Measurements from ENCODE around the gene MAPK8. TPM values are rescaled to one million over a fixed set of nuclear protein-coding genes. Genes with fewer than 3 reads are reported as not detected.

The MAPK8 gene
- total RNA-seq, 1 experiment from 2014 or later = 52.9 TPM

DNA sequence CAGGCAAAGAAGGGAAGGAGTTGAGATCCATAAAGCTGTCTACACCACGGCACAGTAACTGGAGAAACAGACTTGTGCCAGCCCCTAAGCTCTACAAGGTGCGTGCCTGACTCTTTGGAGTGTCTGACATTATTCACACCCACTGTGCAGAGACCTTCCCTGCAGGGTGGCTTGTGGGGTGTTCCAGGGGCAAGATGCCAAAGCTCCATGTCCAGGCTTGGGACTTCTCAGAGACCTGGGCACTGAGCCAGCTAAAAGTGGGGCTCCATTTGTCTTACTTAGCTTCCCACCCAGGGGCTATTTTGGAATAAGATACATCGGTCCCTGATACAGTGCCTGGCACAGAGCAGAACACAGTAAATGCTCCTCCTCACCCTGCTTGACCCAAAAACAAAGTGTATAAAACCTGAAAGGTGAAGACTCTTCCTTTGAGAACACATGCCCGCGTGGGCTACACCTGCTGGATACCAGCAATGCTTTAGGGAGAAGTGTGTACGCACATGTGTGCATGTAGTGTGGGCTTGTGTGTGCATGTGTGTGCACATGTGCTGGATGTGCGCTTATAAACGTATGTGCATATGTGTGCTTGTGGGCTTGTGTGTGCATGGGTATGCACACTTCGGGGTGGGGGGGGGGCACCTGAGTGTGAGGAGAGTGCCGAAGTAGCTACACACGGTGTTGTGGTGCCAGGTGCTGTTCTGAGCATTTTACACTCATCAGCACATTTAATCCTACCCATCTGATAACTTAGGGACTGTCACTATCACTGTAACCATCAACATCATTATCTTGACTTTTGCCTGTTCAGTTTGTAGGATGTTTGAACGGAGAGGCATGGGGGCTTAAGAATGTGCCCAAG is 155.4 kb downstream of the MAPK8 start:
- H3K4me3 Mint-ChIP-seq = no peak overlapping the region
- CTCF ChIA-PET = interaction anchor here (1.4 kb wide), 1 partner anchor 17 kb away, joined by 4 read pairs; no protein-coding TSS in a partner anchor
- POLR2A ChIA-PET = no interaction called here
- peaks cover 17% of the 10 kb centered on the region for H3K4me1 Mint-ChIP-seq
- ATAC-seq (no peak), DNase-seq (ENCODE audit: low spot score) (no peak)
- H3K9me3 Mint-ChIP-seq = peaks cover 5% of the 10 kb centered on the region; the same call in 1 of the 2 replicates
- peaks cover 3% of the 10 kb centered on the region for H3K36me3 Mint-ChIP-seq
- H3K27ac Mint-ChIP-seq = no peak overlapping the region
- TF ChIP-seq NR2C2 (CRISPR knock-in tag; IDR thresholded peaks at IDR 0.05) = no peak
- TF ChIP-seq FOXK1 (CRISPR knock-in tag; IDR thresholded peaks at IDR 0.05) = no peak
- TF ChIP-seq, protein P1, sequence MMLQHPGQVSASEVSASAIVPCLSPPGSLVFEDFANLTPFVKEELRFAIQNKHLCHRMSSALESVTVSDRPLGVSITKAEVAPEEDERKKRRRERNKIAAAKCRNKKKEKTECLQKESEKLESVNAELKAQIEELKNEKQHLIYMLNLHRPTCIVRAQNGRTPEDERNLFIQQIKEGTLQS (CRISPR knock-in tag; conservative IDR thresholded peaks at IDR 0.05) = no peak
- TF ChIP-seq, protein P2, sequence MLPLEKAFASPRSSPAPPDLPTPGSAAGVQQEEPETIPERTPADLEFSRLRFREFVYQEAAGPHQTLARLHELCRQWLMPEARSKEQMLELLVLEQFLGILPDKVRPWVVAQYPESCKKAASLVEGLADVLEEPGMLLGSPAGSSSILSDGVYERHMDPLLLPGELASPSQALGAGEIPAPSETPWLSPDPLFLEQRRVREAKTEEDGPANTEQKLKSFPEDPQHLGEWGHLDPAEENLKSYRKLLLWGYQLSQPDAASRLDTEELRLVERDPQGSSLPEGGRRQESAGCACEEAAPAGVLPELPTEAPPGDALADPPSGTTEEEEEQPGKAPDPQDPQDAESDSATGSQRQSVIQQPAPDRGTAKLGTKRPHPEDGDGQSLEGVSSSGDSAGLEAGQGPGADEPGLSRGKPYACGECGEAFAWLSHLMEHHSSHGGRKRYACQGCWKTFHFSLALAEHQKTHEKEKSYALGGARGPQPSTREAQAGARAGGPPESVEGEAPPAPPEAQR (CRISPR knock-in tag; IDR thresholded peaks at IDR 0.05) = no peak
- TF ChIP-seq SOX15 (CRISPR knock-in tag; IDR thresholded peaks at IDR 0.05) = no peak
- TF ChIP-seq, protein P3, sequence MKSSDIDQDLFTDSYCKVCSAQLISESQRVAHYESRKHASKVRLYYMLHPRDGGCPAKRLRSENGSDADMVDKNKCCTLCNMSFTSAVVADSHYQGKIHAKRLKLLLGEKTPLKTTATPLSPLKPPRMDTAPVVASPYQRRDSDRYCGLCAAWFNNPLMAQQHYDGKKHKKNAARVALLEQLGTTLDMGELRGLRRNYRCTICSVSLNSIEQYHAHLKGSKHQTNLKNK (CRISPR knock-in tag; IDR thresholded peaks at IDR 0.05) = no peak
- TF ChIP-seq, protein P4, sequence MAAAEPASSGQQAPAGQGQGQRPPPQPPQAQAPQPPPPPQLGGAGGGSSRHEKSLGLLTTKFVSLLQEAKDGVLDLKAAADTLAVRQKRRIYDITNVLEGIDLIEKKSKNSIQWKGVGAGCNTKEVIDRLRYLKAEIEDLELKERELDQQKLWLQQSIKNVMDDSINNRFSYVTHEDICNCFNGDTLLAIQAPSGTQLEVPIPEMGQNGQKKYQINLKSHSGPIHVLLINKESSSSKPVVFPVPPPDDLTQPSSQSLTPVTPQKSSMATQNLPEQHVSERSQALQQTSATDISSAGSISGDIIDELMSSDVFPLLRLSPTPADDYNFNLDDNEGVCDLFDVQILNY (CRISPR knock-in tag; IDR thresholded peaks at IDR 0.05) = no peak
- TF ChIP-seq, protein P5, sequence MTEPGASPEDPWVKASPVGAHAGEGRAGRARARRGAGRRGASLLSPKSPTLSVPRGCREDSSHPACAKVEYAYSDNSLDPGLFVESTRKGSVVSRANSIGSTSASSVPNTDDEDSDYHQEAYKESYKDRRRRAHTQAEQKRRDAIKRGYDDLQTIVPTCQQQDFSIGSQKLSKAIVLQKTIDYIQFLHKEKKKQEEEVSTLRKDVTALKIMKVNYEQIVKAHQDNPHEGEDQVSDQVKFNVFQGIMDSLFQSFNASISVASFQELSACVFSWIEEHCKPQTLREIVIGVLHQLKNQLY (CRISPR knock-in tag; IDR thresholded peaks at IDR 0.05) = no peak
- TF ChIP-seq, protein P6, sequence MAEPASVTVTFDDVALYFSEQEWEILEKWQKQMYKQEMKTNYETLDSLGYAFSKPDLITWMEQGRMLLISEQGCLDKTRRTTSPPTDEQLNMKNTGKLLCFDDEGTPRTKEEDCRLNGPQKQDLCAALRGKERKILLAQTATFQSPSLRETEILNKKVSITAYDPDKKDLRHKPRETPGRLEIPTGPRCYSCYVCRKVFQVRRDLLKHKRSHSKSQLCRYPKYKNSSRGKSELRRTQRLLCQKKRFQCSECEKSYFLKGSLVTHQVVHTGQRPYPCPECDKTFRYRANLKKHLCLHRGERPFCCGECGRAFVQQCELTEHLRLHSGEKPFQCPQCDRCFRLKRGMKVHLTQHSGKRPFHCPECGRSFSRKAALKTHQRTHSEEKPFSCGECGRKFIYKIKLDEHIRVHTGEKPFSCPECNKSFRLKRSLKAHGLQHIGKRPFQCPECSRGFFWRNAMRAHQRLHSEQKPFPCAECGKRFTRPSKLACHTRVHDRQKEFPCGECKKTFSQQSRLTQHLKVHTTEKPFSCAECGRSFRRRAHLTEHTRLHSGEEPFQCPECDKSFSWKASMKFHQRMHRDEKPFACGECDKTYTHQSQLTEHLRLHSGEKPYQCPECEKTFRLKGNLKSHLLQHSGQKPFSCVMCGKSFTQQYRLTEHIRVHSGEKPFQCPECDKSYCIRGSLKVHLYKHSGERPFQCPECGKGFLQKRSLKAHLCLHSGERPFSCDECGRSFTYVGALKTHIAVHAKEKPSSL (CRISPR knock-in tag; conservative IDR thresholded peaks at IDR 0.05) = no peak
- TF ChIP-seq CREM (CRISPR knock-in tag; IDR thresholded peaks at IDR 0.05) = no peak
- TF ChIP-seq ZNF232 (CRISPR knock-in tag; IDR thresholded peaks at IDR 0.05) = no peak
- TF ChIP-seq NFATC4 (CRISPR knock-in tag; IDR thresholded peaks at IDR 0.05) = no peak
- no peak for TF ChIP-seq ZNF263 (CRISPR knock-in tag; IDR thresholded peaks at IDR 0.05; ENCODE audit: low read depth)
- TF ChIP-seq, protein P7, sequence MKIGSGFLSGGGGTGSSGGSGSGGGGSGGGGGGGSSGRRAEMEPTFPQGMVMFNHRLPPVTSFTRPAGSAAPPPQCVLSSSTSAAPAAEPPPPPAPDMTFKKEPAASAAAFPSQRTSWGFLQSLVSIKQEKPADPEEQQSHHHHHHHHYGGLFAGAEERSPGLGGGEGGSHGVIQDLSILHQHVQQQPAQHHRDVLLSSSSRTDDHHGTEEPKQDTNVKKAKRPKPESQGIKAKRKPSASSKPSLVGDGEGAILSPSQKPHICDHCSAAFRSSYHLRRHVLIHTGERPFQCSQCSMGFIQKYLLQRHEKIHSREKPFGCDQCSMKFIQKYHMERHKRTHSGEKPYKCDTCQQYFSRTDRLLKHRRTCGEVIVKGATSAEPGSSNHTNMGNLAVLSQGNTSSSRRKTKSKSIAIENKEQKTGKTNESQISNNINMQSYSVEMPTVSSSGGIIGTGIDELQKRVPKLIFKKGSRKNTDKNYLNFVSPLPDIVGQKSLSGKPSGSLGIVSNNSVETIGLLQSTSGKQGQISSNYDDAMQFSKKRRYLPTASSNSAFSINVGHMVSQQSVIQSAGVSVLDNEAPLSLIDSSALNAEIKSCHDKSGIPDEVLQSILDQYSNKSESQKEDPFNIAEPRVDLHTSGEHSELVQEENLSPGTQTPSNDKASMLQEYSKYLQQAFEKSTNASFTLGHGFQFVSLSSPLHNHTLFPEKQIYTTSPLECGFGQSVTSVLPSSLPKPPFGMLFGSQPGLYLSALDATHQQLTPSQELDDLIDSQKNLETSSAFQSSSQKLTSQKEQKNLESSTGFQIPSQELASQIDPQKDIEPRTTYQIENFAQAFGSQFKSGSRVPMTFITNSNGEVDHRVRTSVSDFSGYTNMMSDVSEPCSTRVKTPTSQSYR (CRISPR knock-in tag; IDR thresholded peaks at IDR 0.05) = no peak
- no peak for TF ChIP-seq KAT7 (CRISPR knock-in tag; IDR thresholded peaks at IDR 0.05; ENCODE audit: borderline replicate concordance)
- TF ChIP-seq JUN (CRISPR knock-in tag; IDR thresholded peaks at IDR 0.05) = no peak
- peaks cover 6% of the 10 kb centered on the region for H3K27me3 Mint-ChIP-seq (ENCODE audit: low read depth)
